Thyroid gland (tissue), 4 donors: Measurements from ENCODE around the gene TCTN3.

Experiments used
- POLR2A ChIP-seq, 2 donors: fragments of 450-650 bp; IDR thresholded peaks; one replicate each; pipeline ENCODE4 v1.6.1; 2017; ENCODE audit warnings: antibody characterized with exemption in 2 of 2, mild to moderate bottlenecking in 2 of 2, moderate library complexity in 1 of 2
- TF ChIP-seq, protein P1 (sequence below), 6 experiments: fragments of 200-600 bp in 3 of 6; fragments of 450-650 bp in 3 of 6; sonication (generic) in 3 of 6; IDR thresholded peaks; one replicate each; pipeline ENCODE4 v1.5.1; 2016 to 2019; ENCODE audit warnings: antibody characterized with exemption in 6 of 6, mild to moderate bottlenecking in 2 of 6, inconsistent platforms in 1 of 6, moderate library complexity in 1 of 6

DNA sequence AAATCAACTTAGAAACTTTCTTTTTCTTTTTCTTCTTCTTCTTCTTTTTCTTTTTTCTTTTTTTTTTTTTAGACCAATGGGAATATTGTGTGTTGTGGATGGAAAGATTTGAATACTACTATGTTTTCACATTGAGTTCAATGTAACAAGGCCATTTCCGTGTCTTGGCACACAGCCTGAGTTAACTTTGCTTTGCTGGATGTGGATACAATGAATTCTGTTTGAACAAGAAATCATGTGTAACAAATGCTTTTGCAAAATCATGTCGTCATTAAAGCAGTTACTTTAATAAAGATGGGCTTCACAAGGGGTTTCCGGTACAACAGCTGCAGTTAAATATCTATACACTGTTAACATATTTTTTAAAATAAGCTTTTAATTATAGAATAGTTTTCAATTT, 48.8 kb upstream of the TCTN3 start:
- TF ChIP-seq, protein P1, sequence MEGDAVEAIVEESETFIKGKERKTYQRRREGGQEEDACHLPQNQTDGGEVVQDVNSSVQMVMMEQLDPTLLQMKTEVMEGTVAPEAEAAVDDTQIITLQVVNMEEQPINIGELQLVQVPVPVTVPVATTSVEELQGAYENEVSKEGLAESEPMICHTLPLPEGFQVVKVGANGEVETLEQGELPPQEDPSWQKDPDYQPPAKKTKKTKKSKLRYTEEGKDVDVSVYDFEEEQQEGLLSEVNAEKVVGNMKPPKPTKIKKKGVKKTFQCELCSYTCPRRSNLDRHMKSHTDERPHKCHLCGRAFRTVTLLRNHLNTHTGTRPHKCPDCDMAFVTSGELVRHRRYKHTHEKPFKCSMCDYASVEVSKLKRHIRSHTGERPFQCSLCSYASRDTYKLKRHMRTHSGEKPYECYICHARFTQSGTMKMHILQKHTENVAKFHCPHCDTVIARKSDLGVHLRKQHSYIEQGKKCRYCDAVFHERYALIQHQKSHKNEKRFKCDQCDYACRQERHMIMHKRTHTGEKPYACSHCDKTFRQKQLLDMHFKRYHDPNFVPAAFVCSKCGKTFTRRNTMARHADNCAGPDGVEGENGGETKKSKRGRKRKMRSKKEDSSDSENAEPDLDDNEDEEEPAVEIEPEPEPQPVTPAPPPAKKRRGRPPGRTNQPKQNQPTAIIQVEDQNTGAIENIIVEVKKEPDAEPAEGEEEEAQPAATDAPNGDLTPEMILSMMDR (IDR thresholded peaks at IDR 0.05) = no peak
- TF ChIP-seq POLR2A (IDR thresholded peaks at IDR 0.05) = no peak
